G401.6 (cell line): ENCODE data around the gene PDE4B.

Experiments used
- FAIRE-seq: peaks from 2 replicates; lab custom pipeline; 2012; peaks lifted over from hg19 to GRCh38; lab: Jason Lieb, UNC

The PDE4B gene

DNA sequence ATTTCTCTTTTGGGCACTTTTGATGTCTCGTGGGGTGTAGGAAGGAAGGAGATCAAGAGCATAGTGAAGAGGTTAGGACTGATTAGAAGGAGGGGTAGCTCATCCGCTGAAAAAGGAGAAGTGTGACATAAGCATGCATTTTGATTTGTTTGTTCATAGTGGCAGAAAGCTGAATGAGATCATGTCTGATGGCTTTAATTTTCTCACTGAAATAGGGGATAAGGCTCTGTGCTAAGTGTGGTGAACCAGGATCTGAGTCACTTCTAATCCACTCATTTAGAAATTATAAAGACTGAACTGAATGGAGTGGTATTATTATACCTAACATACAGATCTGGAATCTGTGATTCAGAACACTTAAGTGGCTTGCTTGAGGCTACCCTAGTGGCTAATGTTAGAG is 344.5 kb downstream of the PDE4B start:
- no peak for FAIRE-seq

DNA sequence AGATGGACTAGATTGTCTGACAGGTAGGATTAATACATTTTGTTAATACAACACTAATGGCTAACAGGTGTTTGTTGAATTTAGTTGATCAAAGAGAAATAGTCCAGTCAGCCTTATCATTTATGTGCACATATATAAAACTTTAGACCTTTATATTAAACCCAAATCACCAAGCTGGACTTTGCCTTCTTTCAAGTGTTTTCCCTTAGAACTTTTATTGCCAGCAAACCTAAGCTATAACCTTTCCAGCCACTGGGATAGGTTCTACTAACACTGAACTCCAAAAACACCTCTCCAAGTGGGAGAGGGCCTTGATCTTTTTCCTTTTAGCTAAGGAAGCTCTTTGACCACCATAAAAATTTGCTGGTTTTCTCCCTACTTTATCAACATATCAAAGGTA is 345.9 kb downstream of the PDE4B start:
- no peak for FAIRE-seq

DNA sequence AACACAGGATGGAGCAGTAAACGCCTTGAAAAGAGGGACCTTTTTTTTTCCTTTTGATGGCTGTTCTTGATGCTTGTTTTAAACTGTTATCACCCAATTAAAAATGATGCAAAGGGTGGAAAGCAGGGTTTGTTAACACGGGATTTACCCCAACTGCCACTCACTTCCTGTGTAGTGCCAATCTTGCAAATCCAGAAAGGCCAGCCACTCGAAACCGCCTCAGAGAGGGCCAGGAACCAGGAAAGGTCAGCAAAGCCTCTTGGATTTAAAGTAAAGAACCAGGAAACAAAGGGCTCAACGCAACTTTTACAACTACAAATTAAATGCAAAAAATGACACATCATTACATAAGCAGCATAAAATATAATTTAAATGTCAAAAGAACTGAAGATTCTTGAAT is 347.4 kb downstream of the PDE4B start:
- FAIRE-seq, result no peak

DNA sequence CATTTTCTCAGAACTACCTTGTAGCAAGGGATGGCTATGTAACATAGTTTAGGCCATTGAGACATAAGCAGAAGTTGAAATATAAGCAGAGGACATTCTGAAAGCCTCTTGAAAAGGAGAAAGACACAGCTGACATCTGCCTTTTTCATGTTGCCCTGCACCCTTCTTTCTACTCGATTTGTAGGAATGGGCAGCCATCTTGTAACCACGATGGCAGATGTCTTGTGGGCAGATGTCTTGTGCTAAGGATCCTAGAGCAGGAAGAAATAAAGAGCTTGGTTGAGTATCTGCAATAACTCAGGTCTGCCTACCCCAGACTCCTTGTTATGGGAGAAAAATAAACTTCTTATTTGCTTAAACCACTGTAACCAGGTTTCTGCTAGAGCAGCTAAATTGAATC is 351.0 kb downstream of the PDE4B start:
- FAIRE-seq, result no peak

DNA sequence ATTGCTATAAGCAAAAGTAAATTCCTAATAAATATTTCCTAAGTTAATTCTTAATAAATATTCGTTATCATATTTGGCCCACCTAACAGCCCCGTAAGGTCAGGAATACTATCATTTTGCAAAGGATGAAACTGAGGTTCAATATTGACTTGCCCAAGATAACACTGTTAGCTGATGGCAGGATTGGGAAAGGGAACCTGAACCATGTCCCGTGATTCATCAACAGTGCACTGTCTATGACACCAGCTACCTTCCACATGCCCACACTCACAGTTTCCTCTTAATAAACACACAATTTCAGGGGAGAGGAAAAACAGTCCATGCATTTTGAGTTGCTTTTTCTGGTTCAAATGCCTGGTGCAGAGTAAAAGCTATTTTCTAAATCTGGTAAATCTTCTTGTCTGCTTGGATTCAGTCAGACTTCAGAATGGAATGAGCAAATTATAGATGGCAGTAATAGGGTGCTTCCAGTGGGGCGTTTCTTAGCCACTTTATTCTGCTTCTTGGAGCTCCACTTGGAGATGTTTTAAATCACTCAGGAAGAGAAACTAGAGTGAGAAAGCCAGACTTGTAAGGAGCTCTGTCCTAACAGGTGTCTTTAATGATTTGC is 354.6 kb downstream of the PDE4B start:
- no peak for FAIRE-seq

DNA sequence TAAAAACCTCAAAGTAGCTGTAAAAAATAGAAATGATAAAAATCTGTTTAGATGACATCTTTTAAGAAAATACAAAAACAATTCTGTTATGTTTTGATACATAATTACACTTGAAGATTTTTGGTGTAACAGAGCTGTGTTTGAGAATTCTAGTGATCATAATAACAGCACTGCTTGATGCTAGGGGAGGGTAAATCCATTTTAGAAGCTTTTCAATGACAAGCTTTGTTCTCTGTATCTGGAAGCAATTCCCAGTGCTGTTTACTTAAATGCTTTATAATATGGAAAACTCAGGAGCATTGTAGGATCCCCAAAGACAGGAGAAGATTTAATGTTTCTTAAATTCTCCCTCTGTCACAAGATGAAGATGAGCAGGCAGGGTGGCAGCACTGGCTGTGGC is 359.3 kb downstream of the PDE4B start:
- no peak for FAIRE-seq

DNA sequence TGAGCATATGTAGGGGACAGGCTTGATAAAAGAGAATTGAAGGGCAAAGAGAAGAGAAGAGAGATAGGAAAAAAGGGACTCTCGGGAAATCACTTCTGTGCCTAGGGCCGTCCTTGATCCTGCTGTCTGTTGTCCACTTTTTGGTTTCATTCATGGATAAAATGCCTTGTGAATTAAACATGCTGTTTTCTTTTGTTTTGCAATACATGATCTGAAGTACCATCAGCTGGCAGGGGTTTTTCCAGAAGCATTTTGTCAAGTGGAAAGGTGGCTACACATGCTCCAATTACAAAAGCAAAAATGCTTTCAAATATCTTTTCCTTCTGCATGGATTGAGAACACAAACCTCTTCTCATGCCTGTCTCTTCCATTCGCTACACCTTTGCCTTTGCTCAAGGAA is 361.7 kb downstream of the PDE4B start:
- no peak for FAIRE-seq

DNA sequence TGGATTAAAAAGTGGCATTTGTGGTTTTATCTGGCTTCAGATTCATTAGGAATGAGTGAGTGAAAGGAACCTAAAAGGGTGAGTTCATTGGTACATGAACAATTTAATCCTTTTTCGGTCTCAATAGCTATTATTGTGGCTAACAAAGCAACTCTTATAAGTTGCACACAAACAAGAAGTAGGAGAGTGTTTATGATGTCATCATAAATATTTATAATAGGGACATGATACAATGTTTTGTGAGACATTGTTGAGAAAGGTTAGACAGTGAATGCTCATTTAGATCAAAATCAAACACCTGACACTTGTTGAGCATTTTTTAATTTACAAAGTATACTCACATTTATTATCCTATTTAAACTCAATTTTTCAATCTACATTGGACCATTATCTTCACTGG is 363.4 kb downstream of the PDE4B start:
- FAIRE-seq, result no peak

DNA sequence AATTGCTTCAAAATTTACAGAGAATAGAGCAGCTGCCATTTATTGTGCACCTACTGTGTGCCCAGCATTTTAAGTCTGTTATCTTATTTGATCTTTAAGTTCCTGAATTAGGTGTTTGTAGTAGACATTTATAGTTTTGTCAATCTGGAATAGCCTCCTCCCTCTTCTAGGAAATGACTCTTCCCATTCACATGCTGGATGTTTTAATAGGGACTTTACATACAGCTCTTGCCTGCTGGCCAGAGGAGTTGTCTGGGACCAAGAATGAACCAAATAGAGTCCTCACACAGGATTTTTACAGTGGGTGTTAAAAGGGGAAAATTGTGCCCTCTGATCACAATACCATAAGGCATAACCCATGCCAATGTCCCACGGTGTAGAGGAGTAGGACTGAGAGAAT is 367.1 kb downstream of the PDE4B start:
- no peak for FAIRE-seq

DNA sequence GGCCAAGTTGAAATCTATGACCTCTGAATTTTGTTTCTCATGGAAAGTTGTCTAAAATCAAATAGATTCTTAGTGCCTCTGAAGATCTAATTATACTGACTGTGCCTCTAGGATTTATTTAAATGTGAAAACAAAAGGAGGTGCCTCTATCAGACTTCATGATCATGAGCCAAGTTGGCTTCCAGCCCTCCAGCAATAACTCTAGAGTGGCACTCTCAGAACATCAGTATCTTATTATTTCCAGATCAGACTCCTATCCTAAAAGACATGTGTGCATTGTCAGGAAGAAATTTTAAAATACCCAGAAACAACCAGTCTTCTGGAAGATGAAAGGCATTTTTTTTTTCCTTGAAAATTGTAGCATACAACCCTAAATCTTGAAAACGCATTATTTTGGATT is 368.0 kb downstream of the PDE4B start:
- FAIRE-seq, result no peak

DNA sequence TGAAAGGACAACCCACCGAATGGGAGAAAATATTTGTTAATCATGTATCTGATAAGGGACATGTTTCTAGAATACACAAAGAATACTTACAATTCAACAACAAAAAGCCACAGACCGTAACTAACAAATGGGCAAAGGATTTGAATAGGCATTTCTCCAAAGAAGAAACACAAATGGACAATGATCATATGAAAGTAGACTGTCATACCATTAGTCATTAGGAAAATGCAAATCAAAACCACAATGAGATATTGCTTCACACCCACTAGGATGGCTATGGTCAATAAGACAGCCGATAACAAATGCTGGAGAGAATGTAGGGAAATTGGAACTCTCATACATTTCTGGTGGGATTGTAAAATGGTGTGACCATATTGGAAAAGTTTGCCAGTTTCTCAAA is 374.1 kb downstream of the PDE4B start:
- FAIRE-seq, result no peak

DNA sequence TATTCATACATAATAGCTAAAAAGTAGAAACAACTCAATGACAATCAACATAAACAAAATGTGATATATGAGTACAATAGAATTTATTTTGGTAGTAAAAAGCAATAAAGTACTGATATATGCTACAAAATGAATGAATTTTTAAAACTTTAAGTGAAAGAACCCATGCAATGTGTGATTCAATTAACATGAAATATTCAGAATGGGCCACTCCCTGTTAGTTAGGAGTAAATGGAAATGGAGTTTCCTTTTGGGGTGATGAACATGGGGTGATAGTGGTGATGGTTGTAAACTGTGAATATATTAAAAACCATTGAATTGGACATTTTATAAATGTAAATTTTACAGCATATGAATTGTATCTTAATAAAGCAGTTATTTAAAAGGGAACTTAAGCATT is 374.6 kb downstream of the PDE4B start:
- no peak for FAIRE-seq

DNA sequence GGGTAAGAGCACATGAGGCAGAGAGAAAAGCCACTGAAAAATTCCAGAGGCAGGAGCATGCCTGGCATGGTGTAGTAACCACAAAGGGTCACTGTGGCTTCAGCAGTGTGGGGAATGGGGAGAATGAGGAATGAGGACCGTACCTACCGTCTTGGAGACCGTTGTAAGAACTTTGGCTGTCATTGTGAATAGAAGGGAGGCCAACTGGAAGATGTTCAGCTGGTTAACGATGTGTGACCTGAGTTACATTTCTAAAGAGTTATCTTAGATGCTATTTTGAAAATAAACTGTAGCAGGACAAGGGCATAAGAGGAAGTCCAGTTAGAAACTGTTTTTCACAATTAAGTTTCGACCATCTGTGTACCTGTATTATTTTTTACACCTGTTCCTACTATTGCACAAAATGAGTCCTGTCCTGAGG is 375.8 kb downstream of the PDE4B start:
- FAIRE-seq, result no peak

DNA sequence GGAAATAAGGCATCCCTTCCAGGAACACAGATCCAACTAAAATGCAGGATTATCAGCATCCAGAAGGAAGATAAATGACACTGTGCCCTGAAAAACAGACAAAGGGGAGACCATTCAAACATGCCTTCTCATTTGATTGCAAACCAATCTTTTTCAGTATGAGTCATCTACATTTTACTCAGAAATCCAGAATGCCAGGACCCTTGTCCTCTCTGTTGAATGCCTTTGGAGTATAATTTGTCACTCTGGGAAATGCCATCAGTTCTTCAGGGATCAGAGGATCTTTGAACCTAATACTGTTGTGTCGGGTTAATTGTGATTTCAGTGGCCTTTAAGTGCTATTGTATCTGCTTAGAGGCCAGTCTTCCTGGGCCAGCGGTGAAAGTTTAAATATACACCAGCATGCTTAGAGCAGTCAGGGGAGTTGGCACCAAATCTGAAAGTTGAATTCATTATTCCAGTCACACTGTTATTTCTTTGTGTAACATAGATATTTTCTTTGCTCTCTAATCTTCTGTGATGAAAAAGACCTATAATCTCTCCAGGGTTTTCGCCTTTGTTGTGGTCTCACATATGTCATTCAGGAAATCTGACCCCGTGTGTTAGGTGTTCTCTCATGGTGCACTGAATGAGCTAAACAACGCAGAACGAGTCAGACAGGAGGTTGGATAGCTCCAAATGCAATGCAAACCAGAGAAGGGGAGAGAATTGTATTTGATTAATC is 376.4 kb downstream of the PDE4B start:
- FAIRE-seq, result no peak

DNA sequence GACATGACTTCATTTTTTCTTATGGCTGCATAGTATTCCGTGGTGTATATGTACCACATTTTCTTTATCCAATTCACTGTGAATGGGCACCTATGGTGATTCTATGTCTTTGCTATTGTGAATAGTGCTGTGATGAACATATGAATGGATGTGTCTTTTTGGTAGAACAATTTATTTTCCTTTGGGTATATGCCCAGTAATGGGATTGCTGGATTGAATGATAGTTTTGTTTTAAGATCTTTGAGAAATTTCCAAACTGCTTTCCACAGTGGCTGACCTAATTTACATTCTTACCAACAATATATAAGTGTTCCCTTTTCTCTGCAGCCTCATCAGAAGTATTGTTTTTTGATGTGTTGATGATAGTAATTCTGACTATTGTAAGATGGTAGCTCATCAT is 379.6 kb downstream of the PDE4B start:
- no peak for FAIRE-seq

DNA sequence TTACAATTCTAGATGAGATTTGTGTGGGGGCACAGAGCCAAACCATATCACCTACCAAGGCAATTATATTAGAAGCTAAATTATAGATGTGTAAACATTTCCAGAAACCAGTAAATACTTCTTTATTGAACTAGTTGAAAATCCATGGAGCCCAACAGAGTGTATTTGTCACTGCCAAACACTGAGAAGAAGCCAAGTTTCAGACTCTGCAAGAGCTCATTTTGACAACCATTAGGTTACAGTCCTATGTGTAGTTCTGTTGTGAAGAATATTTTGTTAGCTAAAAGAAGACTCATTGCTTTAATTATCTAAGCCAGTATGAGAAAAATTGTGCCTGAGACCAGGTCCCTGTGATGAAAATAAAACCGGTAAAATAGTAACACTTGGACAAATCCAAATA is 382.4 kb downstream of the PDE4B start:
- FAIRE-seq, result no peak

DNA sequence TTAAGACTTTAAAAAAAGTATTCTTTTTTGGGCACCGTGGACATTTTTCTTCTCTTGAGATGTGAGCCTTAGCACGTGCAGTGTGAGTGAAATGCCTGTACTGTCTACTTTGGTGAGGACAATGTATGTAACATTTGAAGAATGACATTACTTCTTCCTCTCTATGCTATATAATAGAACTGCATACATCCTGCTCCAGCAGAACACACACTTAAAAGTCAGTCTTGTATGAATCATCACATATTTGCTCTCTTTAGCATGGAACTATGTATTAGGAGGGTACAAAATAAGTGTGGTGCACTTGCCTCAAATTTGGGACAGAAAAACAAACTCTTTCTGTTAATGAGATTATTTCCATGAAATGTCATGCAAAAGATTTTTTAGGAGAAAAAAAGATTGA is 382.9 kb downstream of the PDE4B start:
- FAIRE-seq, result no peak

DNA sequence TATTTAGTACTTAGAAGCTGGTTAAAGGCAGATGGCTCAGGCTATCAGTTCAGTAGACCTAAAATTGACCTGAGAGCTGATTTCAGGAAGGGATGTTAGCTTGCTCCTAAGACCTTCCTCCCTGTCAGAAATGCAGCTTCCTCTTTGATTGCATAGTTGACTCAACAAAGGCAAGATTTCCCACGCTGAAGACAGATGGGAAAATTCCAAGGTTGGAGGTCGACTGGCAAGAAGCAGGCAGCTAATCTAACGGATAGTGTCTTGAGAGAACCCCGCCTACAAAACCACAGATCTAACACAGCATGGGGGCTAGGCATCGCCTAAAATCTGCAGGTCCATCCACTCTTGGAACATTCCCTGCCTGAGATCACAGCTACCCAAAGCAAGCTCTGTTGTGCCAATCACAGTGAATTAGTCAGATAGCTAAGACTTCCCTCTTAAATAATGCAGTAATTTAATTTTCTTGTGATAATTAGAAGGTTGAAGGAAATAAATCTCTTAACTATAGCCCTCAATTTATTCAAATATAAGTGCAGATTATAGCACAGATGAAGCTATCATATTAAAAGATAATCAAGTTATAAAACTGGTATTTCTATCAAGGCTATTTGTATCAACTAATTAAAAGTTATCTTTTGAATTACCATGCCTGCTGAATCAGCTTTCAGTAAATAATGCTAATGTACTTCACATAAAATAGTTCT is 383.5 kb downstream of the PDE4B start:
- no peak for FAIRE-seq

DNA sequence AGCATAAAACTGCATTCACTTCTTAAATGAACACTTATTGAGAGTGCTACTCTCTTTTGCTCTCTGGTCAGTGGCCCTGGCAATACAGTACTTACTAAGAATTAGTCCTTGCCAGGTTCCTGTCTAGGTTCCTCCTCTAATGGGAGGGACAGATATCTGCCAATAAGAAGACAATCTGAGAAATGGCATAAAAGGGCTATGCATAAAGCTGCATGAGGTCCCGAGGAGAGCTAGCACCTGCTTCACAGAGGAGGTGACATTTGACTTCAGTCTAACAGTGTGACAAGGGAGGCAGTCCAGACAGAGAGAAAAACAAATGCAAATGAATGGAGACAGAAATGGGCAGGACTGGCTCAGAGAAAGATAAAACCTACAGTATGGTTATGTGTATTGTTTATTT is 384.1 kb downstream of the PDE4B start:
- no peak for FAIRE-seq

DNA sequence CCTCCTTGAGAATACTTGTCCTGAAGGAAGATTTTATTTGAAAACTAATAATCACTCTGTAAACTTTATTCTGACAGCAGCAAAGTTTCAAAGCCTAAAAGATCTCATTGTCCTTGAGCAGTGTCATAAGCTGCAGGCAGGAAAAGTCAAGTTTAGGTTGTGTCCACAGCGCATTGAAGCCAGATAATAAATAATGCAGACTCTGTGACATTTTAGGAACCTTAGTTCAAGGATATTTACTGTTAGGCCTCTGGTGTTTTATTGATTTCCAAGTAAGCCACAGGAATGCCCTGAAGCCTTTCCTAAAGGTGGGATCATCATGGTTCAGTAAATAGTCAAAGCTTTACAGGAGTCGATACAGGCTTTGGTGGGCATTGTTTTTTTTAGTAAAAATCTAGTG is 384.8 kb downstream of the PDE4B start:
- no peak for FAIRE-seq

DNA sequence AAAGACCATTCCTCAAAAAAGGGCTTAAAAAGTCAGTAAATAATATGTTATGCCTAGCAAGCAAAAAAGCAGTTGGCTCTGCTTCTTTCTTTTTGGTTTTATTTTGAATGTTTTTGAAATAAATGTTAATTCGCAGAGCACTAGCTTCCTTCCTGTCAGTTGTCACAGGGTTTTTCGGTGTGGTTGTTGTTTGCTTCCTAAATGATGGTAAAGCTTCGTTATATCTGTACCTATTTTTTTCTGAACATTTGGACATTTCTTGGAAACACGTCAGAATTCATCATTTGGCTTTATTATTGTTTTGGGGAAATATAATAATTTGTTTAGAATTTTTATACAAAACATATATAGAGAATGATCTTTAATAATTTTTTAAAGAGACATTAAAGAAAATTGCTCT is 389.3 kb downstream of the PDE4B start:
- no peak for FAIRE-seq

DNA sequence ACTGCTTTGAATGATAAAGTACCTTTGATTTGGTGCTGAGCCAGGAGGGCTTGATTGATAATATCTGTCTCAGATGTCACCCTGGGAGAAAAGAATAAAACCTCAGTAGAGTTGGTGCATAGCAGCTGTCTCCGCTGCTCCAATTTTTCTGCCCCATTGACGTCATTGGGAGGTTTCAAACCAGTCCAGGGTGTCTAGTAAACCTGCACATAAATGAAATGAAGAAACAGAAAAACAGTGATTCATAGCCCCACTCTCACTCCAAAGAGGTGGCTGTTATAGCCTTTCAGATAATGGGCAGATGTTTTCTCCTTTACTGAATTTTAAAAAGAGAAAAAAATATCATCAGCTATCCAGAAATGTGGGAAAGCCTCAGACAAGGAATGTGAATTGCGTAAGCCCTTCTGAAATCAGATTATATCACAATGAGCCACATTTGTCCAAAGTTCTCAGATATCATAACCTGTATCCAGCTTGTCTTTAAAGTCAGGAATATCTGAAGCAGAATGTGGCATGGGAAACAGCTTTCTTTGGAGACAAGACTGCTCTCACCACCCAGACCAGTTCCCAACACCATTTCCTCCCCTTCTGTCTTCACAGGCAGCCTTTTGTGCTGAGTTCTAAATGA is 390.0 kb downstream of the PDE4B start:
- FAIRE-seq, result no peak

DNA sequence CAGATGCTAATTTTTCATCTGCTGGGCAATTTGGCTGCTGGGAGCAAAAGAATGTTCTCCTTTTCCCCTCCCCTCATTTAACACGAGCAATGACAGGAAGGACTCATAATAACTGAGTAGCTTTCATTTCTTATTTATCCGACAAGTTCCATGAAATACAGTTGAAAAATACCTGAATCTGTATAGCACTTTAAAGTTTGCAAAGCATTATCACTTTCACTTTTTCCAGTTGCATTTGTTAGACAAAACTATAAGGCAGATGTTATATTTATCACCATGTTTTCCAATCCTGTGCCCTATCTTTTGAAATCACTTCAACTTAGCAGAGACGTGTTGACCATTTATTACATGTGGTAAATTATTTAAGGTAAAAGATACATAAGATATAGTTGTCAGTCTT is 390.7 kb downstream of the PDE4B start:
- FAIRE-seq, result no peak
